Activated CD8-positive, alpha-beta memory T cell treated with anti-CD3 and anti-CD28 coated beads, Interleukin-2, amount 50 U/mL, for 48 hours (primary cell): ENCODE measurements around the gene PTPRK.
"Not testable (repeated sequence)": the region's sequence is repeated elsewhere in the genome, so short reads cannot be mapped to it uniquely, and the experiment has no call there.

Experiments used
- DNase-seq: peaks from one replicate; pipeline ENCODE4 v3.0.0-alpha.2; 2020

The PTPRK gene

GRCh38 chr6:128437685-128438084 is 82.7 kb downstream of the PTPRK start:
- no peak for DNase-seq

- DNase-seq, result not testable (repeated sequence)
These were observed 85.6 kb downstream of the PTPRK start for GRCh38 chr6:128434752-128435151.

- DNase-seq, result no peak
These were observed 88.0 kb downstream of the PTPRK start for GRCh38 chr6:128432394-128432793.

- DNase-seq, result no peak
These were observed 93.3 kb downstream of the PTPRK start for GRCh38 chr6:128427139-128427538.

GRCh38 chr6:128425856-128426255 is 94.5 kb downstream of the PTPRK start:
- no peak for DNase-seq

- DNase-seq, result no peak
These were observed 97.5 kb downstream of the PTPRK start for GRCh38 chr6:128422871-128423270.

GRCh38 chr6:128422200-128422599 is 98.2 kb downstream of the PTPRK start:
- DNase-seq, result no peak

GRCh38 chr6:128421788-128422187 is 98.6 kb downstream of the PTPRK start:
- no peak for DNase-seq

- DNase-seq, result no peak
These were observed 102.7 kb downstream of the PTPRK start for GRCh38 chr6:128417698-128418097.

GRCh38 chr6:128415387-128415786 is 105.0 kb downstream of the PTPRK start:
- DNase-seq, result no peak

- no peak for DNase-seq
These were observed 105.5 kb downstream of the PTPRK start for GRCh38 chr6:128414943-128415342.

- DNase-seq, result no peak
These were observed 107.1 kb downstream of the PTPRK start for GRCh38 chr6:128413291-128413690.

- DNase-seq, result no peak
These were observed 107.7 kb downstream of the PTPRK start for GRCh38 chr6:128412680-128413079.

GRCh38 chr6:128410584-128410983 is 109.8 kb downstream of the PTPRK start:
- no peak for DNase-seq

- no peak for DNase-seq
These were observed 111.4 kb downstream of the PTPRK start for GRCh38 chr6:128409003-128409402.

GRCh38 chr6:128406453-128406852 is 113.9 kb downstream of the PTPRK start:
- no peak for DNase-seq

- no peak for DNase-seq
These were observed 116.6 kb downstream of the PTPRK start for GRCh38 chr6:128403618-128404444.

GRCh38 chr6:128400875-128401274 is 119.5 kb downstream of the PTPRK start:
- no peak for DNase-seq

GRCh38 chr6:128397996-128398395 is 122.4 kb downstream of the PTPRK start:
- no peak for DNase-seq

GRCh38 chr6:128395596-128395995 is 124.8 kb downstream of the PTPRK start:
- DNase-seq, result no peak

- no peak for DNase-seq
These were observed 125.2 kb downstream of the PTPRK start for GRCh38 chr6:128395188-128395587.

GRCh38 chr6:128394167-128394566 is 126.2 kb downstream of the PTPRK start:
- no peak for DNase-seq

GRCh38 chr6:128389820-128390534 is 130.4 kb downstream of the PTPRK start:
- DNase-seq, result no peak

GRCh38 chr6:128388380-128388779 is 132.0 kb downstream of the PTPRK start:
- no peak for DNase-seq
